ENCODE results near the gene RMND5A.

The RMND5A gene

GRCh38 chr2:86675511-86676015, 44.5 kb upstream of the RMND5A start:
- TF ChIP-seq ZFX (IDR thresholded peaks at IDR 0.05; ENCODE audit: borderline replicate concordance): no peak
- peak; percentile 64 for TF ChIP-seq CTCF (IDR thresholded peaks at IDR 0.05)
- H3K27ac ChIP-seq: peak overlapping the region; percentile 3; the same call in 1 of the 2 replicates

- H3K27ac ChIP-seq: no peak overlapping the region
- TF ChIP-seq CTCF (IDR thresholded peaks at IDR 0.05) (no peak), ZFX (IDR thresholded peaks at IDR 0.05; ENCODE audit: borderline replicate concordance) (no peak)
Measured at GRCh38 chr2:86677816-86678215, 42.3 kb upstream of the RMND5A start.

- no peak overlapping the region for H3K27ac ChIP-seq
- TF ChIP-seq CTCF (IDR thresholded peaks at IDR 0.05) (no peak), ZFX (IDR thresholded peaks at IDR 0.05; ENCODE audit: borderline replicate concordance) (no peak)
Measured at GRCh38 chr2:86679036-86679435, 41.1 kb upstream of the RMND5A start.

GRCh38 chr2:86685351-86685750, 34.7 kb upstream of the RMND5A start:
- H3K27ac ChIP-seq: no peak overlapping the region
- TF ChIP-seq CTCF (IDR thresholded peaks at IDR 0.05) (no peak), ZFX (IDR thresholded peaks at IDR 0.05; ENCODE audit: borderline replicate concordance) (no peak)

GRCh38 chr2:86686460-86686859, 33.6 kb upstream of the RMND5A start:
- TF ChIP-seq CTCF (IDR thresholded peaks at IDR 0.05) (no peak), ZFX (IDR thresholded peaks at IDR 0.05; ENCODE audit: borderline replicate concordance) (no peak)
- H3K27ac ChIP-seq: peak overlapping the region; percentile 42

- TF ChIP-seq CTCF (IDR thresholded peaks at IDR 0.05): no peak
- no peak for TF ChIP-seq ZFX (IDR thresholded peaks at IDR 0.05; ENCODE audit: borderline replicate concordance)
- peak overlapping the region; percentile 42 for H3K27ac ChIP-seq
Measured at GRCh38 chr2:86686905-86687304, 33.2 kb upstream of the RMND5A start.

GRCh38 chr2:86695053-86695691, 24.9 kb upstream of the RMND5A start:
- no peak overlapping the region for H3K27ac ChIP-seq
- TF ChIP-seq CTCF (IDR thresholded peaks at IDR 0.05): no peak
- no peak for TF ChIP-seq ZFX (IDR thresholded peaks at IDR 0.05; ENCODE audit: borderline replicate concordance)
